ENCODE data around the gene TNKS1BP1.

TNKS1BP1 gene

GRCh38 chr11:57335343-57336110, 10.8 kb upstream of the TNKS1BP1 start, which contains the start of gene SSRP1:
TSS of gene SSRP1 (minus strand) at chr11:57335892. CDS start at chr11:57335121, 771 bp downstream.
- TF ChIP-seq CTCF (IDR thresholded peaks at IDR 0.05; ENCODE audit: low read depth, low read length, poor library complexity, severe bottlenecking) (no peak), EZH2phosphoT487 (IDR thresholded peaks at IDR 0.05; ENCODE audit: borderline replicate concordance, low read length) (no peak)
- Histone ChIP-seq H3K4me3 (ENCODE audit: low read length) (peak within 1 kb of the TSS; percentile 97), H3K27ac (ENCODE audit: low read depth, low read length) (peak within 1 kb of the TSS; percentile 60), H3K27me3 (ENCODE audit: control insufficient read depth, low read length) (no peaks in the 10 kb centered on the region), H3K9me2 (replicated peaks; ENCODE audit: control insufficient read depth, low read length) (no peaks in the 10 kb centered on the region), H3K79me2 (ENCODE audit: control insufficient read depth, low read length) (peaks cover 51% of the 10 kb centered on the region), H3F3A (ENCODE audit: control insufficient read depth, insufficient read depth) (no peaks in the 10 kb centered on the region), H4K20me1 (ENCODE audit: control insufficient read depth, insufficient read depth, low read depth, low read length) (no peaks in the 10 kb centered on the region), H3K36me3 (ENCODE audit: control insufficient read depth, low read length) (peaks cover 50% of the 10 kb centered on the region), H3K4me1 (ENCODE audit: control insufficient read depth, low read length) (peaks cover 21% of the 10 kb centered on the region), H3K4me2 (ENCODE audit: low read length) (peak within 1 kb of the TSS; percentile 98), H3K9me3 (ENCODE audit: control insufficient read depth, insufficient read depth, low read length) (no peaks in the 10 kb centered on the region)

- no peak for TF ChIP-seq CTCF (IDR thresholded peaks at IDR 0.05; ENCODE audit: low read depth, low read length, poor library complexity, severe bottlenecking)
- H3K9me3 ChIP-seq (ENCODE audit: control insufficient read depth, insufficient read depth, low read length) = no peaks in the 10 kb centered on the region
- H3K4me1 ChIP-seq (ENCODE audit: control insufficient read depth, low read length) = peaks cover 21% of the 10 kb centered on the region
- no peaks in the 10 kb centered on the region for H3K27me3 ChIP-seq (ENCODE audit: control insufficient read depth, low read length)
- no peaks in the 10 kb centered on the region for H4K20me1 ChIP-seq (ENCODE audit: control insufficient read depth, insufficient read depth, low read depth, low read length)
- peak overlapping the region; percentile 97 for H3K4me3 ChIP-seq (ENCODE audit: low read length)
- no peaks in the 10 kb centered on the region for H3K9me2 ChIP-seq (replicated peaks; ENCODE audit: control insufficient read depth, low read length)
- H3K27ac ChIP-seq (ENCODE audit: low read depth, low read length) = peak overlapping the region; percentile 60
- peaks cover 55% of the 10 kb centered on the region for H3K36me3 ChIP-seq (ENCODE audit: control insufficient read depth, low read length)
- peaks cover 51% of the 10 kb centered on the region for H3K79me2 ChIP-seq (ENCODE audit: control insufficient read depth, low read length)
- H3K4me2 ChIP-seq (ENCODE audit: low read length) = peak overlapping the region; percentile 98
- no peaks in the 10 kb centered on the region for H3F3A ChIP-seq (ENCODE audit: control insufficient read depth, insufficient read depth)
Observed at GRCh38 chr11:57335023-57335342, 10.2 kb upstream of the TNKS1BP1 start.

GRCh38 chr11:57332694-57333440, 8.1 kb upstream of the TNKS1BP1 start:
- Histone ChIP-seq H4K20me1 (ENCODE audit: control insufficient read depth, insufficient read depth, low read depth, low read length) (no peaks in the 10 kb centered on the region), H3K4me3 (ENCODE audit: low read length) (no peak overlapping the region), H3K27me3 (ENCODE audit: control insufficient read depth, low read length) (no peaks in the 10 kb centered on the region), H3K79me2 (ENCODE audit: control insufficient read depth, low read length) (peaks cover 51% of the 10 kb centered on the region), H3K9me2 (replicated peaks; ENCODE audit: control insufficient read depth, low read length) (no peaks in the 10 kb centered on the region), H3K4me1 (ENCODE audit: control insufficient read depth, low read length) (peaks cover 27% of the 10 kb centered on the region), H3K4me2 (ENCODE audit: low read length) (0 out of 2 replicates have a peak overlapping the region, but pooled peaks have one; percentile 98), H3K9me3 (ENCODE audit: control insufficient read depth, insufficient read depth, low read length) (no peaks in the 10 kb centered on the region), H3K36me3 (ENCODE audit: control insufficient read depth, low read length) (peaks cover 76% of the 10 kb centered on the region), H3K27ac (ENCODE audit: low read depth, low read length) (no peak overlapping the region), H3F3A (ENCODE audit: control insufficient read depth, insufficient read depth) (no peaks in the 10 kb centered on the region)
- TF ChIP-seq EZH2phosphoT487 (IDR thresholded peaks at IDR 0.05; ENCODE audit: borderline replicate concordance, low read length) = no peak
- TF ChIP-seq CTCF (IDR thresholded peaks at IDR 0.05; ENCODE audit: low read depth, low read length, poor library complexity, severe bottlenecking) = no peak
